GM12878 (cell line): ENCODE measurements around the gene CHRDL2. TPM values are rescaled to one million over a fixed set of nuclear protein-coding genes. Genes with fewer than 3 reads are reported as not detected.

Experiments
- ATAC-seq: fragments of 200-7000 bp; cut with Tn5 transposase; 3 replicates; pipeline ENCODE4 v1.9.1; 2020; ENCODE audit warnings: mild to moderate bottlenecking, moderate library complexity
- BruUV-seq: library from RNA; stranded (reverse); fragments of 400-500 nt; replicated peaks from 2 replicates; lab custom pipeline; 2021; lab: Mats Ljungman, UMichigan
- CTCF ChIA-PET: fragments of 300-600 bp; sonication (Branson Sonifier 250); formaldehyde crosslinking; extraction: SDS; loops from one replicate; lab custom pipeline; 2021; ENCODE audit warnings: inconsistent platforms; lab: Yijun Ruan, JAX
- POLR2A ChIA-PET: fragments of 350-600 bp; formaldehyde crosslinking; extraction: SDS; loops from one replicate; lab custom pipeline; 2021; ENCODE audit warnings: inconsistent platforms; lab: Charles Lee
- RAD21 ChIA-PET: fragments of 300-600 bp; sonication (Branson Sonifier 250); formaldehyde crosslinking; loops from one replicate; lab custom pipeline; 2023; ENCODE audit warnings: antibody characterized with exemption; ENCODE audit not compliant: unreplicated experiment; lab: Charles Lee
- SMC1A ChIA-PET: fragments of 300-600 bp; sonication (Branson Sonifier 250); formaldehyde crosslinking; loops from one replicate; lab custom pipeline; 2023; ENCODE audit not compliant: unreplicated experiment, uncharacterized antibody; lab: Charles Lee
- DNase-seq: peaks from one replicate; pipeline ENCODE4 v3.0.0-alpha.2; 2011; ENCODE audit warnings: low read depth, low spot score
- FAIRE-seq: peaks from 3 replicates; lab custom pipeline; 2011; peaks lifted over from hg19 to GRCh38; lab: Jason Lieb, UNC
- H2AFZ ChIP-seq: 2 replicates; pipeline ENCODE4 v1.6.0; 2011; ENCODE audit warnings: low read depth, low read length, control low read depth; ENCODE audit not compliant: control insufficient read depth
- H3K27ac ChIP-seq: 2 replicates; pipeline ENCODE4 v1.5.1; 2011; ENCODE audit warnings: control low read depth; ENCODE audit not compliant: control insufficient read depth, insufficient read depth
- H3K27me3 ChIP-seq, 2 experiments: replicated peaks in 1 of 2; 2 replicates each; pipeline versions ENCODE4 v1.6.0 to v1.6.1; 2011; ENCODE audit warnings: low read length in 1 of 2; ENCODE audit not compliant: control insufficient read depth in 2 of 2, insufficient read depth in 2 of 2
- H3K36me3 ChIP-seq, 2 experiments: 2 replicates each; pipeline ENCODE4 v1.5.1; 2011; ENCODE audit warnings: low read length in 1 of 2; ENCODE audit not compliant: control insufficient read depth in 2 of 2, insufficient read depth in 2 of 2
- H3K4me1 ChIP-seq: 2 replicates; pipeline ENCODE4 v1.6.1; 2011; ENCODE audit warnings: mild to moderate bottlenecking, low read length, moderate library complexity, mixed read lengths; ENCODE audit not compliant: control insufficient read depth, insufficient read depth
- H3K4me2 ChIP-seq: 2 replicates; pipeline ENCODE4 v1.6.0; 2011; ENCODE audit warnings: control low read depth; ENCODE audit not compliant: control insufficient read depth, insufficient read depth
- H3K4me3 ChIP-seq: fragments of 200-600 bp; sonication (generic); 2 replicates; pipeline ENCODE4 v1.5.1; 2016
- H3K79me2 ChIP-seq: 2 replicates; pipeline ENCODE4 v1.6.0; 2011; ENCODE audit warnings: low read length; ENCODE audit not compliant: control insufficient read depth, insufficient read depth
- H3K9ac ChIP-seq: 2 replicates; pipeline ENCODE4 v1.8.0; 2011; ENCODE audit warnings: low read length, control low read depth, mixed read lengths; ENCODE audit not compliant: control insufficient read depth, insufficient read depth
- H3K9me3 ChIP-seq: replicated peaks from 3 replicates; pipeline ENCODE4 v1.5.1; 2011; ENCODE audit warnings: mild to moderate bottlenecking, low read length; ENCODE audit not compliant: control insufficient read depth, insufficient read depth
- H4K20me1 ChIP-seq: 2 replicates; pipeline ENCODE4 v1.6.0; 2011; ENCODE audit not compliant: control insufficient read depth, insufficient read depth
- ATF7 ChIP-seq: fragments of 450-650 bp; IDR thresholded peaks from 2 replicates; pipeline ENCODE4 v1.6.1; 2016; ENCODE audit warnings: low read depth, mild to moderate bottlenecking
- CEBPZ ChIP-seq: fragments of 150-350 bp; IDR thresholded peaks from 2 replicates; pipeline ENCODE4 v1.6.1; 2016; ENCODE audit warnings: low read depth, low read length
- CUX1 ChIP-seq: IDR thresholded peaks from 2 replicates; pipeline ENCODE4 v1.6.1; 2012; ENCODE audit warnings: improper control_type of control experiment, low read depth, low read length; ENCODE audit not compliant: insufficient replicate concordance
- HDGF ChIP-seq: fragments of 450-650 bp; IDR thresholded peaks from 2 replicates; pipeline ENCODE4 v1.6.1; 2016; ENCODE audit warnings: antibody characterized with exemption
- IRF4 ChIP-seq: IDR thresholded peaks from 2 replicates; pipeline ENCODE4 v1.6.1; 2011; ENCODE audit warnings: low read depth, low read length
- KLF5 ChIP-seq: fragments of 450-650 bp; IDR thresholded peaks from 2 replicates; pipeline ENCODE4 v1.6.1; 2014; ENCODE audit warnings: mild to moderate bottlenecking; ENCODE audit not compliant: partially characterized antibody
- RCOR1 ChIP-seq: conservative IDR thresholded peaks from 2 replicates; pipeline ENCODE4 v1.6.1; 2012; ENCODE audit warnings: low read depth, low read length, improper control_type of control experiment
- SREBF2 ChIP-seq: IDR thresholded peaks from 2 replicates; pipeline ENCODE4 v1.6.1; 2012; ENCODE audit warnings: mild to moderate bottlenecking, low read length
- TAF1 ChIP-seq: IDR thresholded peaks from 2 replicates; pipeline ENCODE4 v1.6.1; 2011; ENCODE audit warnings: mild to moderate bottlenecking, low read depth, low read length, borderline replicate concordance
- ZNF207 ChIP-seq: fragments of 450-650 bp; IDR thresholded peaks from 2 replicates; pipeline ENCODE4 v1.6.1; 2014; ENCODE audit warnings: antibody characterized with exemption, mild to moderate bottlenecking, borderline replicate concordance
- WGBS: methylation state at CpG from one replicate; pipeline ENCODE4 v1.1.6; 2016; ENCODE audit warnings: low lambda C conversion rate; ENCODE audit not compliant: insufficient replicate concordance, insufficient coverage; ENCODE audit errors: missing lambda C conversion rate; 5-methylcytosine and 5-hydroxymethylcytosine counted together
- in situ Hi-C: fragments of 300-500 bp; cut with MboI; formaldehyde crosslinking; loops from 9 replicates; pipeline ENCODE4 v1.14.3; 2018; ENCODE audit warnings: mixed read lengths
- intact Hi-C: fragments of 100-400 bp; cut with micrococcal nuclease; formaldehyde crosslinking; loops from one replicate; pipeline ENCODE4 v1.14.2; 2022; ENCODE audit not compliant: unreplicated experiment
- polyA plus RNA-seq, 11 experiments: library from polyadenylated mRNA; depleted of rRNA in 4 of 11; unstranded in 6 of 11; stranded (reverse) in 5 of 11; fragments of >200 nt; fragmentation: Nextera tagmentation in 4 of 11; fragmentation: Illumina TruSeq in 1 of 11; extraction: Ambion mirVana in 4 of 11; extraction: Trizol in 1 of 11; gene quantifications; 1 replicate in 1 of 11; 2 replicates in 10 of 11; pipeline versions ENCODE4 v1.2.1 to v1.2.3, GENCODE V29; 2011 to 2016; ENCODE audit warnings: inconsistent platforms in 2 of 11, missing spikeins in 2 of 11, low read depth in 1 of 11
- total RNA-seq, 4 experiments: library from RNA; depleted of rRNA in 3 of 4; stranded (reverse); fragments of >200 nt in 3 of 4; fragmentation: Illumina TruSeq in 1 of 4; extraction: Trizol in 1 of 4; gene quantifications; 2 replicates each; pipeline versions ENCODE4 v1.2.1 to v1.2.3, GENCODE V29; 2013 to 2021
- TF ChIP-seq, protein P1 (sequence below): fragments of 450-650 bp; IDR thresholded peaks from 2 replicates; pipeline ENCODE4 v1.6.1; 2017; ENCODE audit warnings: antibody characterized with exemption, mild to moderate bottlenecking, moderate library complexity
- TF ChIP-seq, protein P2 (sequence below): IDR thresholded peaks from 2 replicates; pipeline ENCODE4 v1.6.1; 2012; ENCODE audit warnings: low read depth, low read length, improper control_type of control experiment

The CHRDL2 gene
- total and polyA plus RNA-seq, 10 of the 15 experiments (the other 5 are each of a cell fraction or from before 2014, with no cell fraction given) = not detected

DNA sequence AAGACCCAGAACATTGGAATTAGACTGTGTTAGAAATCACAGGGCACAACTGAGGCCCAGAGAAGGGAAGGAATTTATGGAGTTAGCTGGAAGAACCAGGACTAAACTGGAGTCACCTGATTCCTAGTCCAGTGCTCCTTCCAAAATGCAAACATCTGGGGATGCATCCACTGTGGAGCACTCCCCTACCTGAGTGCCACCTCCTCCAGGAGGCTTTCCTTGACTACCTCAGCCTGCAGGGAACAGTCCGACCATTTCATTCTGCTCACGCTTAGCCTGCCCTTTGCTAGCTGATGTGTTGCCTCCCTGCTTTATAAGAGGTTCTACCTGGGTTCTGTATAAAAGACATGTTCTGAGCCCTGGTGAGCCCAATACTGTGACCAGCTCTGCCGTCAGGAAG is 24.0 kb downstream of the CHRDL2 start:
- intact Hi-C loops = no loop called here
- WGBS = 30% methylated on average over 3 of the region's 3 CpGs
- no peak for TF ChIP-seq ATF7
- no peak for TF ChIP-seq CUX1
- no peak for TF ChIP-seq TAF1
- no peak for TF ChIP-seq RCOR1
- TF ChIP-seq, protein P1, sequence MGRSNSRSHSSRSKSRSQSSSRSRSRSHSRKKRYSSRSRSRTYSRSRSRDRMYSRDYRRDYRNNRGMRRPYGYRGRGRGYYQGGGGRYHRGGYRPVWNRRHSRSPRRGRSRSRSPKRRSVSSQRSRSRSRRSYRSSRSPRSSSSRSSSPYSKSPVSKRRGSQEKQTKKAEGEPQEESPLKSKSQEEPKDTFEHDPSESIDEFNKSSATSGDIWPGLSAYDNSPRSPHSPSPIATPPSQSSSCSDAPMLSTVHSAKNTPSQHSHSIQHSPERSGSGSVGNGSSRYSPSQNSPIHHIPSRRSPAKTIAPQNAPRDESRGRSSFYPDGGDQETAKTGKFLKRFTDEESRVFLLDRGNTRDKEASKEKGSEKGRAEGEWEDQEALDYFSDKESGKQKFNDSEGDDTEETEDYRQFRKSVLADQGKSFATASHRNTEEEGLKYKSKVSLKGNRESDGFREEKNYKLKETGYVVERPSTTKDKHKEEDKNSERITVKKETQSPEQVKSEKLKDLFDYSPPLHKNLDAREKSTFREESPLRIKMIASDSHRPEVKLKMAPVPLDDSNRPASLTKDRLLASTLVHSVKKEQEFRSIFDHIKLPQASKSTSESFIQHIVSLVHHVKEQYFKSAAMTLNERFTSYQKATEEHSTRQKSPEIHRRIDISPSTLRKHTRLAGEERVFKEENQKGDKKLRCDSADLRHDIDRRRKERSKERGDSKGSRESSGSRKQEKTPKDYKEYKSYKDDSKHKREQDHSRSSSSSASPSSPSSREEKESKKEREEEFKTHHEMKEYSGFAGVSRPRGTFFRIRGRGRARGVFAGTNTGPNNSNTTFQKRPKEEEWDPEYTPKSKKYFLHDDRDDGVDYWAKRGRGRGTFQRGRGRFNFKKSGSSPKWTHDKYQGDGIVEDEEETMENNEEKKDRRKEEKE = no peak
- no peak for TF ChIP-seq IRF4
- TF ChIP-seq HDGF = no peak
- TF ChIP-seq KLF5 = no peak
- TF ChIP-seq CEBPZ = no peak
- TF ChIP-seq SREBF2 = no peak
- TF ChIP-seq, protein P2, sequence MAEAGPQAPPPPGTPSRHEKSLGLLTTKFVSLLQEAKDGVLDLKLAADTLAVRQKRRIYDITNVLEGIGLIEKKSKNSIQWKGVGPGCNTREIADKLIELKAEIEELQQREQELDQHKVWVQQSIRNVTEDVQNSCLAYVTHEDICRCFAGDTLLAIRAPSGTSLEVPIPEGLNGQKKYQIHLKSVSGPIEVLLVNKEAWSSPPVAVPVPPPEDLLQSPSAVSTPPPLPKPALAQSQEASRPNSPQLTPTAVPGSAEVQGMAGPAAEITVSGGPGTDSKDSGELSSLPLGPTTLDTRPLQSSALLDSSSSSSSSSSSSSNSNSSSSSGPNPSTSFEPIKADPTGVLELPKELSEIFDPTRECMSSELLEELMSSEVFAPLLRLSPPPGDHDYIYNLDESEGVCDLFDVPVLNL = no peak
- no peak for TF ChIP-seq ZNF207

More for the DNA sequence above, 24.0 kb downstream of the CHRDL2 start:
- H3K4me2 ChIP-seq = no peak overlapping the region
- no TSS peak for BruUV-seq
- no peaks in the 10 kb centered on the region for H3K4me1 ChIP-seq
- no peak overlapping the region for H3K4me3 ChIP-seq
- ChIA-PET RAD21 (no interaction called here), POLR2A (no interaction called here), CTCF (interaction anchor here (3.4 kb wide), 1 partner anchor 19 kb away, joined by 13 read pairs; no protein-coding TSS in a partner anchor), SMC1A (no interaction called here)
- no peaks in the 10 kb centered on the region for H3K36me3 ChIP-seq
- no peak overlapping the region for H3K9ac ChIP-seq
- no peak for ATAC-seq
- H3K27ac ChIP-seq = no peak overlapping the region
- DNase-seq = no peak
- H3K79me2 ChIP-seq = no peaks in the 10 kb centered on the region
- FAIRE-seq = no peak
- H3K27me3 ChIP-seq = no peaks in the 10 kb centered on the region
- no peaks in the 10 kb centered on the region for H3K9me3 ChIP-seq
- H2AFZ ChIP-seq = no peak overlapping the region
- H4K20me1 ChIP-seq = no peaks in the 10 kb centered on the region
- in situ Hi-C loops = no loop called here
